ENCODE measurements around the gene TMEM273.

The TMEM273 gene

DNA sequence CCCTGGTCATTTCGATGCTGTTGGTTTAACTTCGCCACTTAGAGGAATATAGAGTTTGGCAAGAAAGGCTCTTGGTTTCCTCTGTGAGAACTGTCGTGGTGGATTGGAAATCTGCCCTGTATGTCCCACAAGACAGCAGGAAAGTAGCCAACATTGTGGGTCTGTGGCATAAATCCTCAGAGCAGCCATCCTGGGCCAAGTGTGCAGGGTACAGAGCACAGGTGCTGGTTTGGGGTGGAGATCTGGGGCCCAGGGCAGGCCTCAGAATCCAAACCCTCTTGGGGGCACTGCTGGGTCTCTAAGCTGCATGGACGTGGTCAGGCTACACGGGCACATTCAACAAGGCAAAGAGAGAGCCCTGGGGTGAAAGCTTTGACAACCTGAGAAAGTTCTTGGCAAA, 39.2 kb upstream of the TMEM273 start:
- H3K4me3 ChIP-seq (ENCODE audit: low read depth, low read length, poor library complexity, severe bottlenecking): no peak overlapping the region
- H4K20me1 ChIP-seq (ENCODE audit: insufficient read depth, low read length): no peaks in the 10 kb centered on the region
- H3K9ac ChIP-seq (ENCODE audit: low read length): no peak overlapping the region
- no peak overlapping the region for H3K4me2 ChIP-seq (ENCODE audit: low read length)
- H3K9me2 ChIP-seq (ENCODE audit: low read depth, low read length): no peaks in the 10 kb centered on the region
- H3K4me1 ChIP-seq (ENCODE audit: insufficient read depth, low read length, severe bottlenecking): no peaks in the 10 kb centered on the region
- no peak overlapping the region for H2AFZ ChIP-seq (ENCODE audit: low read length)
- no peak overlapping the region for H3K27ac ChIP-seq (ENCODE audit: low read depth, low read length, poor library complexity, severe bottlenecking)
- TF ChIP-seq, protein P1, sequence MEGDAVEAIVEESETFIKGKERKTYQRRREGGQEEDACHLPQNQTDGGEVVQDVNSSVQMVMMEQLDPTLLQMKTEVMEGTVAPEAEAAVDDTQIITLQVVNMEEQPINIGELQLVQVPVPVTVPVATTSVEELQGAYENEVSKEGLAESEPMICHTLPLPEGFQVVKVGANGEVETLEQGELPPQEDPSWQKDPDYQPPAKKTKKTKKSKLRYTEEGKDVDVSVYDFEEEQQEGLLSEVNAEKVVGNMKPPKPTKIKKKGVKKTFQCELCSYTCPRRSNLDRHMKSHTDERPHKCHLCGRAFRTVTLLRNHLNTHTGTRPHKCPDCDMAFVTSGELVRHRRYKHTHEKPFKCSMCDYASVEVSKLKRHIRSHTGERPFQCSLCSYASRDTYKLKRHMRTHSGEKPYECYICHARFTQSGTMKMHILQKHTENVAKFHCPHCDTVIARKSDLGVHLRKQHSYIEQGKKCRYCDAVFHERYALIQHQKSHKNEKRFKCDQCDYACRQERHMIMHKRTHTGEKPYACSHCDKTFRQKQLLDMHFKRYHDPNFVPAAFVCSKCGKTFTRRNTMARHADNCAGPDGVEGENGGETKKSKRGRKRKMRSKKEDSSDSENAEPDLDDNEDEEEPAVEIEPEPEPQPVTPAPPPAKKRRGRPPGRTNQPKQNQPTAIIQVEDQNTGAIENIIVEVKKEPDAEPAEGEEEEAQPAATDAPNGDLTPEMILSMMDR (IDR thresholded peaks at IDR 0.05; ENCODE audit: low read length): no peak
- no peak for TF ChIP-seq EZH2 (IDR thresholded peaks at IDR 0.05; ENCODE audit: borderline replicate concordance, low read length)
- H3K27me3 ChIP-seq (ENCODE audit: insufficient read depth, low read length): no peaks in the 10 kb centered on the region; the same call in 1 of the 2 replicates
- no peaks in the 10 kb centered on the region for H3K9me3 ChIP-seq (ENCODE audit: low read length)
- no peaks in the 10 kb centered on the region for H3K36me3 ChIP-seq (ENCODE audit: insufficient read depth, low read length)
- no peaks in the 10 kb centered on the region for H3K79me2 ChIP-seq (ENCODE audit: insufficient read depth, low read length)
- no peaks in the 10 kb centered on the region for H3F3A ChIP-seq (ENCODE audit: insufficient read depth, low read length)

DNA sequence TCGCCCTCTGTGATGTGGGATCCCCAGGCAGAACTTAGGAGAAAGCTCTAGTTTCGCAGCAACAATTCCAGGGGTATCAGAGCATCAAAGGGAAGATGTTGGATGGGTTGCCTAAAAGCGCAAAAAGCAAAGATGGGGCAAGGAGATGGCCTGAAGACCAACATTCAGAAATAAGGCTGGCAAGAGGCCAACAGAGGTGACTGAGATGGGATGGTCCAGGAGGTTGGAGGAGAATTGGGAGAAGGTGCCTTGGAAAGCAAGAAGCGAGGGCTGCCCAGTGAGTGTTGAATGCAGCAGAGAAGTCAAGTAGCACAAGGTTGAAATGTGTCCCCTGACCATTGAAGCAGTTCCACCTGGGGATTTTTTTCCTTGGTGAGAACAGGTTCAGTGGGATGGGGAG, 38.4 kb upstream of the TMEM273 start:
- no peak overlapping the region for H3K27ac ChIP-seq (ENCODE audit: low read depth, low read length, poor library complexity, severe bottlenecking)
- no peaks in the 10 kb centered on the region for H3K79me2 ChIP-seq (ENCODE audit: insufficient read depth, low read length)
- H3K36me3 ChIP-seq (ENCODE audit: insufficient read depth, low read length): no peaks in the 10 kb centered on the region
- no peaks in the 10 kb centered on the region; the same call in 1 of the 2 replicates for H3K27me3 ChIP-seq (ENCODE audit: insufficient read depth, low read length)
- no peak for TF ChIP-seq EZH2 (IDR thresholded peaks at IDR 0.05; ENCODE audit: borderline replicate concordance, low read length)
- TF ChIP-seq, protein P1 (IDR thresholded peaks at IDR 0.05; ENCODE audit: low read length): no peak
- H3F3A ChIP-seq (ENCODE audit: insufficient read depth, low read length): no peaks in the 10 kb centered on the region
- no peaks in the 10 kb centered on the region for H3K9me2 ChIP-seq (ENCODE audit: low read depth, low read length)
- H3K4me1 ChIP-seq (ENCODE audit: insufficient read depth, low read length, severe bottlenecking): no peaks in the 10 kb centered on the region
- H4K20me1 ChIP-seq (ENCODE audit: insufficient read depth, low read length): no peaks in the 10 kb centered on the region
- H3K4me3 ChIP-seq (ENCODE audit: low read depth, low read length, poor library complexity, severe bottlenecking): no peak overlapping the region
- no peak overlapping the region for H3K4me2 ChIP-seq (ENCODE audit: low read length)
- no peaks in the 10 kb centered on the region for H3K9me3 ChIP-seq (ENCODE audit: low read length)
- no peak overlapping the region for H2AFZ ChIP-seq (ENCODE audit: low read length)
- H3K9ac ChIP-seq (ENCODE audit: low read length): no peak overlapping the region

DNA sequence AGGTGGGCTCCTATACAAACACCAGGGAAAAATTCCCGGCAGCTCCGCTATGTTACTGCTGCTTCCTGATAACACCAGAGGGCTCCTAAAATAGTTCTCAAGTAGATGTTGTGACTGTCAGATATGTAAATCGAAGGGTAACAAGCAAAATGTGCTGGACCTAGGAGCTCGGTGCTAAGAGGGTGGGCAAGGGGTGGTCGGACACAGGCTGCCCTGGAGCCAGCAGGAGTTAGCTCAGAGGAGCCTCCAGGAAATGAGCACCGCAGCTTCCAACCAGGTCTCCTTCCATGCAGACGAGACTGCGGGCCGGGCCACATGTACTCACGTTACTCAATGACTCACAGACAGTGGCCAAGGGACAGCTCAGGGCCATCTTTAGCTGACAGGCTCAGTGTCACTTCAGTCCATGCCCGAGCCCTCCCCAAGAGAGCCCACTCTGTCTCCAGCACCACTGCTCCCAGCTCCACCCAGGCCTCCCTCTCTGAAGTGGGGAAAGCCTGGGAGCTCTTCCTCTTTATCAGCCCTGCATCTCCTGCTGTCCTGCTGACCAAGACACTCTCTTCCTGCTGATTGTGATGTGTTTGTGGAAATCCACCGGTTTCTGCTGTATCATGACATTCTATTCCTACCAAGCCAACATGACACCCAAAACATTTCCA, 37.2 kb upstream of the TMEM273 start:
- Histone ChIP-seq H3K4me2 (ENCODE audit: low read length) (no peak overlapping the region), H2AFZ (ENCODE audit: low read length) (no peak overlapping the region), H3K36me3 (ENCODE audit: insufficient read depth, low read length) (no peaks in the 10 kb centered on the region), H3K27me3 (ENCODE audit: insufficient read depth, low read length) (no peaks in the 10 kb centered on the region; the same call in 1 of the 2 replicates), H4K20me1 (ENCODE audit: insufficient read depth, low read length) (no peaks in the 10 kb centered on the region), H3K9me2 (ENCODE audit: low read depth, low read length) (no peaks in the 10 kb centered on the region), H3K79me2 (ENCODE audit: insufficient read depth, low read length) (no peaks in the 10 kb centered on the region), H3F3A (ENCODE audit: insufficient read depth, low read length) (no peaks in the 10 kb centered on the region), H3K9ac (ENCODE audit: low read length) (no peak overlapping the region), H3K4me3 (ENCODE audit: low read depth, low read length, poor library complexity, severe bottlenecking) (no peak overlapping the region), H3K4me1 (ENCODE audit: insufficient read depth, low read length, severe bottlenecking) (no peaks in the 10 kb centered on the region), H3K9me3 (ENCODE audit: low read length) (no peaks in the 10 kb centered on the region), H3K27ac (ENCODE audit: low read depth, low read length, poor library complexity, severe bottlenecking) (no peak overlapping the region)
- TF ChIP-seq EZH2 (IDR thresholded peaks at IDR 0.05; ENCODE audit: borderline replicate concordance, low read length): no peak
- TF ChIP-seq, protein P1 (IDR thresholded peaks at IDR 0.05; ENCODE audit: low read length): no peak

Data from OCI-LY1 (cell line).